HG03342 (cell line): ENCODE results near the gene ARMC6.
"Not testable (repeated sequence)": the region's sequence is repeated elsewhere in the genome, so short reads cannot be mapped to it uniquely, and the experiment has no call there.

Experiments
- ATAC-seq: cut with Tn5 transposase; IDR thresholded peaks from one replicate; pipeline ENCODE4 v1.9.1; 2021; ENCODE audit warnings: mild to moderate bottlenecking, moderate library complexity; ENCODE audit not compliant: unreplicated experiment

Gene ARMC6

DNA sequence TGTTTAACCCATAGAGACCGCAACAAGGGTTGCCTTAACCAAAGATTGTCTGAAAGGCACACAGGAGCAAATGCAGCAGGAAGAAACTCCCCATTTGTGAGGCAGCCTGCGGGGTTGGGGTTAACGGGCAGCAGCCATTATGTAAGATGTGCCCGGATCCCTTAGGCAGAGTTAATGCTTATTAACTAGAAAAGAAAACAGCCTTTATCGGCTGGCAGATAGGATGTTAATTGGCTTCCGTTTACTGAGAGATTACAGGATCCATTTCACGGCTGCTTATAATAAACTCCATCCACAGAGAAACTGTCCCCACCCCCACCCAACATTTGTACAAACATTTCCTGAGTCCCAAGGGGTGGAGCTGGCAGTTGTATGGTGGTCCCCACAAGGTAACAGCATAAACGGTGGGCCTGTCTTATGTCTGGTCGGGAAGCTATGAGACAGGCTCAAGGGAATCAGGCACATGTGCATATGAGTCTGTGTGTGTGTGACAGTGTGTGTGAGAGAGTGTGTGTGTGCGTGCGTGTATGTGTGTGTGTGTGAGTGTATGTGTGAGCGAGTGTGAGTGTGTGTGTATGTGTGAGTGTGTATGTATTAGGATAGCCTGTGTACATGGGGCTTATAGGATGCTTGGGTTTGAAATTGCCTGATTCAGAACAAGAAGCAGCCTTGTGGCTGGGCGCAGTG, 40.9 kb downstream of the ARMC6 start:
- no peak for ATAC-seq

DNA sequence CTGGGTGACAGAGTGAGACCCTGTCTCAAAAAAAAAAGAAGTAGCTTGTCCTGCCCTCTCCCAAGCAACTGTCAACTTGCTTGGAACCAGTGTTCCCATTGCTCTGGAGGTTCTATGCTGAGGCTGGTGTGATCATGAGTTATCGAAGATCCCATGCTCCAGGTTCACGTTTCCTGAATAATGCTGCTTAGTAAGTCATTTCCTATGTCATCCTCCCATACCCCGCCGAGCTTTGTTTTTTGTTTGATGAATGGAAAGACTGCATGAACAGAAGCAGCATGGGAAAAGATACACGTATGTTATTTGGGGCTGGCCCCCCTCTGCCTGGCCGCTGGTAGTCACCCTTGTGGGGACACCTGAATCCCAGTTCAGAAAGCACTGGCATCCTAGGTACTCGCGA, 41.7 kb downstream of the ARMC6 start:
- no peak for ATAC-seq

DNA sequence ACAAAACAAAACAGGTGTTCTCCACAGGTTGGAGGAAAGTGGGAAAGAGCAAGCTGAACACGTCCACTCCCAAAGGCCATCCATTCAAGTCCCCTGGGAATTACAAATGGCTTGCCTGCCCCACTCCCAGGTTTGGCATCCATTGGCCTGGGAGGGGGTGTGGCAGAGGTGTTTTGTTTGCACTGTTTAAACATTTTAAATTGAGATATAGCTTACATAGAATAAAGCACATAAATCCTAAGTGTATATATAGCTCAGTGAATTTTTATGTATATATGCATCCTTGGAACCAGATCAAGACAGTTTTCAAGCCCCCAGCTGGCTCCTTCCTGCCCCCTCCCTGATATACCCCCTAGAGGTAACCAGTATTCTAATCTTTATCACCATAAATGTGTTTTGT, 43.1 kb downstream of the ARMC6 start:
- no peak for ATAC-seq

DNA sequence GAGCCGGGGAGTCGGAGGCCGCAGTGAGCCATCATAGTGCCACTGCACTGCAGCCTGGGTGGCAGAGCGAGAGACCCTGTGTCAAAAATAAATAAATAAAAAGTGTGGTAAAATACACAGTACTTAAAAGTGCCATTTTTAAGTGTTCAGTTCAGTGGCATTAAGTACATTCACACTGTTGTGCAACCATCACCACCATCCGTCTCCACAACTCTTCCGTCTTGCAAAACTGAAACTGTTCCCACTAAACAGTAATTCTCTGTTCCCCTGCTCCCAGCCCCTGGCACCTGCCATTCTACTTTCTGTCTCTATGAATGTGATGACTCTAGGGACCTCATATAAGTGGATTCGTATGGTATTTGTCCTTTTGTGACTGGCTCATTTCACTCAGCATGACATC, 43.7 kb downstream of the ARMC6 start:
- no peak for ATAC-seq

DNA sequence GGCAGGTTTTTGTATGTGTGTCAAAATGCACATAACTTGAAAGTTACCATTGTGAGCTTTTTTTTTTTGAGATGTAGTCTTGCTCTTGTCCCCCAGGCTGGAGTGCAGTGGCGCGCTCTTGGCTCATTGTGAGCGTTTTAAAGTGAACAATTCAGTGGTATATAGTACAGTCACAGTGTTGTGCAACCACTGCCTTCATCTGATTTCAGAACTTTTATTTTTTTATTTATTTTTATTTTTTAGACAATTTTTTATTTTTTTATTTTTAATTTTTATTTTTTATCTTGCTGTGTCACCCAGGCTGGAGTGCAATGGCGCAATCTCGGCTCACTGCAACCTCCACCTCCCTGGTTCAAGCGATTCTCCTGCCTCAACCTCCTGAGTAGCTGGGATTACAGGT, 45.4 kb downstream of the ARMC6 start:
- ATAC-seq, result no peak

DNA sequence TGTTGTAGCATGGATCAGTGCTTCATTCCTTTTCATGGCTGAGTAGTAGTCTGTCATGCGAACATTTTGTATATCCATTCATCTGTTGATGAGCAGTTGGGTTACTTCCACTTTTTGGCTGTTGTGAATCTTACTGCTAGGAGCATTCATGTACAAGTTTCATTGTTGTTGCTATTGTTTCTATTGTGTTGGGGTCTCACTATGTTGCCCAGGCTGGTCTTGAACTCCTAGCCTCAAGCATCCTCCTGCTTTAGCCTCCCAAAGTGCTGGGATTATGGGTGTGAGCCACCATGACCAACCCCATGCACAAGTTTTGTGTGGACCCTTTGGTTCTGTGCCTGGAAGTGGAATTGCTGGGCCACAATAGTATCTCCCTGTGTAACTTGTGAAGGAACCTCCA, 46.2 kb downstream of the ARMC6 start:
- no peak for ATAC-seq

DNA sequence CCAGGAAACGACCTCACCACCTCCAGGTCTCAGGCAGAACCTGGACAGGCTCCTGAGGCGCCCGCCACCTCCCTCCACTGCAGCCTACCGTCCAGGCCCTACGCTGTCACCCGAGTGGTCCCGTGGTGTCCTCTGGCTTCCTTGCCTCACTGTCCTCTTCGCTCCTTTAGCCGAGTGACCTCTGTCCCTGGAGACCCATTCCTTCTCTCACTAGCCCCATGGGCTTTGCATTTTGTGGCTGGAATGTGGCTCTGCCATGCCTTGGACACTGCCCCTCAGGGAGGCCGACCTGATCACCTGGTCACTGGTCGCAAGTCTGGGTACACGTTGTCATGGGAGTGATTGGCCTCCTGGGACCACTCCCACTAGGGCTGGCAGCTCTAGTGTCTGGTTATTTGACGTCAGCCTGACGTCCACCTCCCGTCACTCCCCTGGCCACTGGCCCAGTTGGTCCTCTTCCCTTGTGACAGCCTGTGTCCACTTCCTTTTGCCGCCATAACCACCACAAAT, 48.3 kb downstream of the ARMC6 start:
- no peak for ATAC-seq

DNA sequence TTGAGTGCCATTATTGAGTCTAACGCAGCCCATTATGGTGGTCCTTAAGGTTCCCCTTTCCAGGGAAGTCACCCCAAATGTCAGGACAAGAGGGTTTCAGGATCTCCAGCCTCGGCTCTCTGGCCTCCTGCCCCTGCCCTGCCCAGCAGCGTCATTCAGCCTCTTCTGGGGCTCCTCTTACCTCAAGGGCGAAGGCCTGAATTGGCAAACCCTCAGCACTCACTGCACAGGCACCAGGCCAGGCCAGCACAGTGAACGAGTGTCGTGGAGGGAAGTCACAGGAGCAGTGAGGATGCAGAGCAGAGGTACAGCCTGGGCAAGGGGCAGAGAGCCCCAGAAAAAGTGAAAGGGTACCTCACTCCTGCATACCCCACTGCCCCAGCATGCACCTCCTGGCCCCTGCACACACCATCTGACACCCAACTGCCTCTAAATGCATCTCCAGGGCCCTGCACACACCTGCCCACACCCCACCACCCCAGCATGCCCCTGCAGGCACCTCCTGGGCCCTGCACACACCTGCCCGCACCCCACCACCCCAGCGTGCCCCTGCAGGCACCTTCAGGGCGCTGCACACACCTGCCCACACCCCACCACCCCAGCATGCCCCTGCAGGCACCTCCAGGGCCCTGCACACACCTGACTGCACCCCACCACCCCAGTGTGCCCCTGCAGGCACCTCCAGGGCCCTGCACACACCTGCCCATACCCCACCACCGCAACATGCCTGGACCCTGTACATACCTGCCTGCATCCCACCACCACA, 50.2 kb downstream of the ARMC6 start:
- no peak for ATAC-seq

DNA sequence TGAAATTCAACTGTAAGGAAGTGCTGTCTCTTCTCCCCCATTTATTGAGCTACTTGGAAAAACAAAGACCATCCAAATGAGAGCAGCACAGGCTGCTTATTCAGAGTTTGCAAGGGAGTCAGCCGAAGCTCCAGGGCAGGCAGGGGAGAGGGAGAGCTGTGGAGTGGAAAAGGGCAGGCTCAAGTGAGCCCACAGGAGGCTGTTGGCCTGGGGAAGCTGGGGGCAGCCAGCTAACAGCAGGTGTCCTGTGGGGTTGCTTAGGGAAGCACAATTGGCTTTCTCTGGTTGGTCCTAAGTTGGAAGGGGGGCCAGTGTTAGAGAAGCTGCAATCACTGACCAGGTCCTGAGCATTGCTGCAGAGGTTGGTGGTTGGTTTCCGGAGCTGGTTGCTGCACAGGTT, 54.3 kb downstream of the ARMC6 start:
- ATAC-seq, result no peak

DNA sequence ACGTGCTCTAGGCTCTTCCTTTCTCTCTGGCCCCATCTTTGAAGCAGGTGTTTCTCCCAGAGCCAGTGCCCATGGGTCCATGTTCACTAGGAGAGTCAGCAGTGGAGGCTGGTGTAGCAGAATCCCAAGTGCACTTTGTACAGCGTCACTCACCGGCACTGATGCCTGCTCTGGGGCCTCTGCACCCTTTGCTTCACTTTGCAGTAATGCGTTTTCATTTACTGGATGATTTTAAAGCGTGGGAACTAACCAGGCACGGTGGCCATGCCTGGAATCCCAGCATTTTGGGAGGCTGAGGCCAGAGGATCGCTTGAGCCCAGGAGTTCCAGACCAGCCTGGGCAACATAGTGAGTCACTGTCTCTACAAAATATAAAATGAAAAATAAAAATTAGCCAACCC, 61.1 kb downstream of the ARMC6 start:
- no peak for ATAC-seq

DNA sequence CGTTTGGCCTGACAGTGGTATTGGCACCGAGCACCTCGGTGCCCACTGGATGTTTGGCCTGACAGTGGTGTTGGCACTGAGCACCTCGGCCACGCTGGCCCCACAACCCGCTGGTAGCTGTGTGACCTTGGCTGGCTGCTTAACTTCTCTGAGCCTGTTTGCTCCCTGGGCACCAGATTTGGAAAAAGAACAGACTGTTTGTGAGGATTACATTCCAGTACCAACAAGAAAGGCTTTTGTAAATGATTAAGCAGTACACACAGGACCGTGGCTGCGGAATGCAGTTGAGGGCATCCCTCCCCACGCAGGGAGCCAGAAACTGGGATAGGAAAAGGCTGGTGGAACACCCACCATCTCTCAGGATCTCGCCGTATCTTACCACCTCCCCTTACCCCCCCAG, 62.3 kb downstream of the ARMC6 start:
- no peak for ATAC-seq

DNA sequence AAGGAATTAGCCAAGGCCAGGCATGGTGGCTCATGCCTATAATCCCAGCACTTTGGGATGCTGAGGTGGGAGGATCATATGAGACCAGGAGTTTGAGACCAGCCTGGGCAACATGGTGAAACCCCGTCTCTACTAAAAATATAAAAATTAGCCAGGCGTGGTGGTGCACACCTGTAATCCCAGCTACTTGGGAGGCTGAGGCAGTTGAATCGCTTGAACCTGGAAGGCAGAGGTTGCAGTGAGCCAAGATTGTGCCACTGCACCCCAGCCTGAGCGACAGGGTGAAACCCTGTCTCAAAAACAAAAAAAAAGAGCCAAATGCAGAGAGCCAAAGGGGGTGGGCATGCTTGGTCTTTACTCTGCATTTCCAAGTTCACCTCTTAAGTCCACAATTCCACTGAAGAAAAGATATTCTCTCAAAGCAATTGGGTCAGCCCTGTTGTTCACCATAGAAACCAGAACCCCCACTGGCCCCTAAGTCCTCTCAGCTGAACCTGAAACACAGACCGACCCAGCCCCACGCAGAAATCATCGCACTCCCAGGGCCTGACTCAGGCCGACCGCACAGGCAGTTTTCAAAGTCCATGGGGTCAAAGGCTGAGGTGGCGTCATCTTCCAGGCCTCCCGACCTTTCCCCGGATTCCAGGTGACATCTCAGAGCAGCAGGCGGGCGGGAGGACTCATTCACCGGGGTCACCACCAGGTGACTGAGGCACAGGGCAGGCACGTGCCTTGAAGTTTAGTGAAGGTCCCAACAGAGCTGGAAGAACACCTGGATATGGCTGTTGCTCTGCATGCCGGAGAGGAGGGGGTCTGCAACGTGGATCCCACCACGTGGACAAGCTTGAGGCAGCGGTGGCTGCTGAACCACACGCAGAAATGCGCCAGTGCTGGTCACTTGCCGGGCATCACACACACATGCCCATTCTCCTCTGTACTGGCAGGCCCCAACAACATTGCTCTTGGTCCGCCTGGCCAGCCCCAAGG, 63.5 kb downstream of the ARMC6 start:
- ATAC-seq, result no peak

DNA sequence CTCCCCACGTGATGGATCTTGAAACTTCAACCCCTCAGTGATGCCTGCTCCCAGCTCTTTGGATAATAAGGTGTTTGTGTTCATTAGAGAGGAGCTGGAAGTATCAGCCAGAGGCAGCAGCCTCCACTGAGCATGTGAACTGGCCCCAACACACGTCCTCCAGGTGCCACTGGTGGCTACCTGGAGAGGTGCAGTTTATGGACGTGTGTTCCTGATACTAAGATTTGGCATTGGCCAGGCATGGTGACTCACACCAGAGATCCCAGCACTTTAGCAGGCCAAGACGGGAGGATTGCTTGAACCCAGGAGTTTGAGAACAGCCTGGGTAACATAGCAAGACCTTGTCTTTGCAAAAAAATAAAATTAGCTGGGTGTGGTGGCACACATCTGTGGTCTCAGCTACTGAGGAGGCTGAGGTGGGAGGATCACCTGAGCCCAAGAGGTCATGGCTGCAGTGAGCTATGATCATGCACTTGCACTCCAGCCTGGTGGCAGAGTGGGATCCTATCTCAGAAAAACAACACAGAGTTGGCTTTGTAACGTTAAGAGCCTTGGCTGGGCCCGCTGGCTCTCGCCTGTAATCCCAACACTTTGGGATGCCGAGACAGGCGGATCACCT, 64.8 kb downstream of the ARMC6 start:
- ATAC-seq, result no peak

DNA sequence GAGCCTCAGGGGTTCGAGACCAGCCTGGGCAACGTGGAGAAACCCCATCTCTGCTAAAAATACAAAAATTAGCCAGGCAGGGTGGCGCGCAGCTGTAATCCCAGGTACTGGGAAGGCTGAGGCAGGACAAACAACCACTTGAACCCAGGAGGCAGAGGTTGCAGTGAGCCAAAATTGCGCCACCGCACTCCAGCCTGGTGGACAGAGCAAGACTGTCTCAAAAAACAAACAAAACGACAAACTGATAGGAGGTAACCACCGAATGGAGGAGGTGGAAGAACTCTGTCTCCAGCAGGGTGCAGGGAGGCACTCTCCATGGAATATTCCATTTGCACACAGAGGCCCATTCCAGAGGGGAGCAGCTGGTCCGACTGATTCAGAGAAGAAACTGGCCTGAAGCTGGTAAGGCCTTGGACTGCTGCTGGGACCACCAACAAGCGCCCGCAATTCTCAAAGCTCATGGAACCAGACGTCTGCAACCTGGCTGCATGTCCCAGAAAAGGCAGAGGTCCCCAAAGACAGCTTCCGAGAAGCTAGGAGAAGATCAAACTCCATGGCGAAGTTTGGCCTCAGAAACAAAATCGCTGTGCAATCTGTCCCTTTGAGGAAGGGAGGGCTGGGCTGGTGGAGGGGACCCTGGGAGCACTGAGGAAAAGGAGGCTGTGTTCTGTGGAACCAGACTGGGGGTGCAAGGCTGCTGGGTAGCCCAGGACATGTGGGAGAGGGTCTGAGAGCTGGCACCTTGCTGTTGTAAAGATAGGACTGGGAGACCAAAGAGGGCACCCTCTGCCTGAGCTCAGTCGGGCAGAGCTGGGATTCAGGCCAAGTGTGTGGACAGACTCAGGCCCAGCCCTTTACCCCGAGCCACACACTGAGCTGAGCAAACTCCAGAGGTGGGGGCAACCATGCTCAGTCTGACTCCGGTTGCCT, 65.6 kb downstream of the ARMC6 start:
- ATAC-seq, result no peak

DNA sequence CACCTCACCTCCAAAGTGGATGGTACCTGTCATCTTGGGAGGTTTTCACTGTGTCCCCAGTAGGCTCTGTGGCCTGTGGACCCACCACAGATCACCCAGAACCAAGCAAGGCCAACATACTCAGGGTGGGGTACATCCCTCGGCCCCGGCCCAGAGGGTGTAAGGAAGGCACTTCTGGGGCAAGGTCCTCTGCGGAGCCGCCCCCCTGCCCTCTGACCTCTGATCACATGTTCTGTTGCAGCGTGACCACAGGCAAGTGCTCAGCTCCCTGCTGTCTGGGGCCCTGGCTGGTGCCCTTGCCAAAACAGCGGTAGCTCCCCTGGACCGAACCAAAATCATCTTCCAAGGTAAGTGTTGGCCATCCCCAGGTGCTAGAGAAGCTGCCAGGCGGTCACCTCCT, 68.1 kb downstream of the ARMC6 start:
- ATAC-seq, result no peak

DNA sequence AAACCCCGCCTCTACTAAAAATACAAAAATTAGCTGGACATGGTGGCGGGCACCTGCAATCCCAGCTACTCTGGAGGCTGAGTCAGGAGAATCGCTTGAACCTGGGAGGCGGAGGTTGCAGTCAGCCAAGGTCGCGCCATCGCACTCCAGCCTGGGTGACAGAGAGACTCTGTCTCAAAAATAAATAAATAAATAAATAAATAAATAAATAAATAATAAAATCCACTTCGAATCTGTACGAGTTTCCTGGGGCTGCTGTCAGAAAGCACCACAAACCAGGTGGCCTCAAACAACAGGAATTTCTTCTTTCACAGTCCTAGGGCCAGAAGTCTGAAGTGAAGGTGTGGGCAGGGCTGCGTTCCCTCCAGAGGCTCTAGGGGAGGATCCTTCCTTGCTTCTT, 69.2 kb downstream of the ARMC6 start:
- not testable (repeated sequence) for ATAC-seq

DNA sequence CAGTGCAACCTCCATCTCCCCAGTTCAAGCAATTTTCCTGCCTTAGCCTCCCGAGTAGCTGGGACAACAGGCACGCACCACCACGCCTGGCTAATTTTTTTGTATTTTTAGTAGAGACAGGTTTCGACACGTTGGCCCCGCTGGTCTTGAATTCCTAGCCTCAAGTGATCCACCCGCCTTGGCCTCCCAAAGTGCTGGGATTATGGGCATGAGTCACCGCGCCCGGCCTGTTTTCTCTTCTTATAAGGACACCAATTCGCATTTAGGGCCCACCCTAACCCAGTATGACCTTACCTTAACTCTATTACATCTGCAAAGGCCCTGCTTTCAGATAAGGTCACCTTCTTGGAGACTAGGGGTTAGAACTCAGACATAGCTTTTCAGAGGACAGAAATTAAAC, 69.8 kb downstream of the ARMC6 start:
- ATAC-seq, result no peak

DNA sequence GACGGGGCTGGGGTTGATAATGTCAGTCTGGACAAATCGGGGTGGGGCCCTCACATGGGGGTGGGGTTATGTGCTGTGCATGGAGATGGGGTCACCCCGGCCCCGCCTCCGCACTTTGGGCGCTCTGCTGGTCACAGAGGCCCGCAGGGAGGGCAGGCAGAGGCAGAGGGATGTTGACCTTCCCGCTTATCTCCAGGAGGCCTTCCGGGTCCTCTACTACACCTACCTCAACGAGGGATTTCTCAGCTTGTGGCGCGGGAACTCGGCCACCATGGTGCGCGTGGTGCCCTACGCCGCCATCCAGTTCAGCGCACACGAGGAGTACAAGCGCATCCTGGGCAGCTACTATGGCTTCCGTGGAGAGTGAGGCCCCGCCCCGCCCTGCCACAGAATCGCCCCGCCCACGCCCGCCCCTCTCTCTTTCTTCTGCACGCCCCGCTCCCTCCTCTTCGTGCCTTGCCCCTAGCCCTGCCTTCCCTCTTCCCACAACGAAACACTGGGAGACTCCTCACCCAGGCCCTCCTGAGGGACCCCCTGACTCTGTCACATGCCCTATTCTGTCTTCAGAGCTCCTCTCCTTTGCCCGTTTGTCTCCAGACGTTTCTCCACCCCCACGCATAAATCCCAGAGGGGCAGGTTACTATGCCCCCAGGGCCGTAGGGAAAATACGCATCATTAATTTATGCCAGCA, 72.1 kb downstream of the ARMC6 start:
- no peak for ATAC-seq

DNA sequence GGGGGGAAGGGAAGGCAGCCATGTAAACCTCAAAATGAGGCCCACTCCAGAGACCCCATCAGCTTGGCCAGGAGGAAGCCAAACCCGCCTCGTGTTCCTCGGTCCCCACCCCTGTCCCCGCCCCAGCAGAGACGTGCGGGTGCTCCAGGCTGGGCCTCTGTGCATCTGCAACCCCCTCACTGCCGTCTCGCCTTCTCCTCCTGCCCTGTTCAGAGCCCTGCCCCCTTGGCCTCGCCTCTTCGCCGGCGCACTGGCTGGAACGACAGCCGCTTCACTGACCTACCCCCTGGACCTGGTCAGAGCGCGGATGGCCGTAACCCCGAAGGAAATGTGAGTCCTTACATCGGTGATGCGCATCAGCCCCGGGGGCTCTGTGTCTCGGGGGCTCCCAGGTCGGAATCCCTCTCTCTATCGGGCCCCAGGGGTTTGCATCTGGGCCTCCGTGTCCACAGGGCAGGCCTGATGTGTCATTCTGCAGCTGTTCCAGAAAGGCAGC, 72.7 kb downstream of the ARMC6 start:
- ATAC-seq, result no peak
